ENCODE results near the gene HINFP.

GRCh38 chr11:119149018-119149785 is 27.8 kb downstream of the HINFP start, which contains the start of gene ABCG4:
- TF ChIP-seq CTCF (IDR thresholded peaks at IDR 0.05) (no peak), POLR2A (IDR thresholded peaks at IDR 0.05) (no peak)
